ENCODE data around the gene KCNMB3.

DNA sequence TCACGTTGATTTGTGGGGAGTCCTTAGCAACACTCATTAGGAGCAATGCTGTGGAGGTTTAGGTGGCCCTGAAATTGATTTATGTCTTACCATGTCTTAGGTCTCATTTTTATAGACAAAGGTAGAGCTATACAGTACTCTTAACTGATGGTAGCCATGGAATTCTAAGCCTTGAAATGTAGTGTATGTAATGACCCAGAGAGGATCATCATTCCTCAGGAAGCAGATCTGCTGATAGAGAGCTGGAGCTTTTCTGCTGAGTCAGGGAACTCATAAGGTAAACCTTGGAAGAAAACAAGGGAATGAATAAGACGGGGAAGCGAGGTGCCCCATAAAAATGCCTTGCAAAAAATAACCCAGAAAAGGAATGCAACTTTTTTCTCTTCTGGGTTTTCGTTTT lies 37.9 kb upstream of the KCNMB3 start:
- TF ChIP-seq, protein P1, sequence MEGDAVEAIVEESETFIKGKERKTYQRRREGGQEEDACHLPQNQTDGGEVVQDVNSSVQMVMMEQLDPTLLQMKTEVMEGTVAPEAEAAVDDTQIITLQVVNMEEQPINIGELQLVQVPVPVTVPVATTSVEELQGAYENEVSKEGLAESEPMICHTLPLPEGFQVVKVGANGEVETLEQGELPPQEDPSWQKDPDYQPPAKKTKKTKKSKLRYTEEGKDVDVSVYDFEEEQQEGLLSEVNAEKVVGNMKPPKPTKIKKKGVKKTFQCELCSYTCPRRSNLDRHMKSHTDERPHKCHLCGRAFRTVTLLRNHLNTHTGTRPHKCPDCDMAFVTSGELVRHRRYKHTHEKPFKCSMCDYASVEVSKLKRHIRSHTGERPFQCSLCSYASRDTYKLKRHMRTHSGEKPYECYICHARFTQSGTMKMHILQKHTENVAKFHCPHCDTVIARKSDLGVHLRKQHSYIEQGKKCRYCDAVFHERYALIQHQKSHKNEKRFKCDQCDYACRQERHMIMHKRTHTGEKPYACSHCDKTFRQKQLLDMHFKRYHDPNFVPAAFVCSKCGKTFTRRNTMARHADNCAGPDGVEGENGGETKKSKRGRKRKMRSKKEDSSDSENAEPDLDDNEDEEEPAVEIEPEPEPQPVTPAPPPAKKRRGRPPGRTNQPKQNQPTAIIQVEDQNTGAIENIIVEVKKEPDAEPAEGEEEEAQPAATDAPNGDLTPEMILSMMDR (IDR thresholded peaks at IDR 0.05 in 2 of 3, conservative IDR thresholded peaks at IDR 0.05 in 1 of 3; ENCODE audit: borderline replicate concordance in 1 of 3, insufficient read depth in 1 of 3, low read depth in 2 of 3, low read length in 2 of 3) = no peak
- TF ChIP-seq EZH2phosphoT487 (IDR thresholded peaks at IDR 0.05; ENCODE audit: borderline replicate concordance) (no peak), POLR2A (IDR thresholded peaks at IDR 0.05; ENCODE audit: borderline replicate concordance, extremely low read depth, insufficient read depth, insufficient read length) (no peak), JUND (IDR thresholded peaks at IDR 0.05) (no peak), POLR2AphosphoS5 (IDR thresholded peaks at IDR 0.05; ENCODE audit: low read depth, low read length) (no peak), SRF (IDR thresholded peaks at IDR 0.05; ENCODE audit: low read depth) (no peak)

Measured in HCT116 (cell line).